SU-DHL-6 (cell line): ENCODE measurements around the gene HMGN4.

Experiments used
- H2AFZ ChIP-seq: fragments of 200-600 bp; sonication (generic); 2 replicates; pipeline ENCODE4 v1.6.1; 2014; ENCODE audit warnings: low read depth, mild to moderate bottlenecking, moderate library complexity, mixed read lengths, antibody characterized with exemption, low read length; ENCODE audit not compliant: severe bottlenecking
- H3F3A ChIP-seq: fragments of 200-600 bp; shearing (Covaris generic); 2 replicates; pipeline ENCODE4 v1.6.0; 2016; ENCODE audit warnings: antibody characterized with exemption, mild to moderate bottlenecking; ENCODE audit not compliant: insufficient read depth
- H3K27ac ChIP-seq: fragments of 200-600 bp; sonication (generic); 2 replicates; pipeline ENCODE4 v1.5.1; 2016; ENCODE audit warnings: low read depth, mild to moderate bottlenecking, low read length, moderate library complexity, mixed read lengths
- H3K27me3 ChIP-seq: fragments of 200-600 bp; sonication (generic), shearing (Covaris generic); 2 replicates; pipeline ENCODE4 v1.6.0; 2014; ENCODE audit warnings: mild to moderate bottlenecking, low read length
- H3K36me3 ChIP-seq: fragments of 200-600 bp; sonication (generic); 2 replicates; pipeline ENCODE4 v1.6.1; 2014; ENCODE audit warnings: mild to moderate bottlenecking, low read length, mixed read lengths
- H3K4me2 ChIP-seq: fragments of 300-600, 200-600 bp; shearing (Covaris generic), sonication (generic); 2 replicates; pipeline ENCODE4 v1.6.0; 2014; ENCODE audit warnings: low read length, low read depth, mild to moderate bottlenecking; ENCODE audit not compliant: poor library complexity, severe bottlenecking
- H3K4me3 ChIP-seq: fragments of 200-600 bp; sonication (generic); 2 replicates; pipeline ENCODE4 v1.5.1; 2014; ENCODE audit warnings: antibody characterized with exemption, low read length, mild to moderate bottlenecking, mixed read lengths; ENCODE audit not compliant: insufficient read depth, poor library complexity, severe bottlenecking
- H3K79me2 ChIP-seq: fragments of 200-600 bp; sonication (generic); 2 replicates; pipeline ENCODE4 v1.6.1; 2014; ENCODE audit warnings: mild to moderate bottlenecking, low read length, moderate library complexity; ENCODE audit not compliant: insufficient read depth
- H3K9ac ChIP-seq: fragments of 200-600 bp; sonication (generic); 2 replicates; pipeline ENCODE4 v1.7.0; 2014; ENCODE audit warnings: mild to moderate bottlenecking, low read length
- H3K9me2 ChIP-seq: fragments of 200-600 bp; sonication (generic); replicated peaks from 2 replicates; pipeline ENCODE4 v1.6.1; 2014; ENCODE audit warnings: low read length; ENCODE audit not compliant: insufficient read depth
- H3K9me3 ChIP-seq: fragments of 200-600 bp; sonication (generic); 2 replicates; pipeline ENCODE4 v1.6.1; 2014; ENCODE audit warnings: low read length, mixed read lengths; ENCODE audit not compliant: insufficient read depth
- H4K20me1 ChIP-seq: fragments of 200-600 bp; sonication (generic); 2 replicates; pipeline ENCODE4 v1.6.1; 2014; ENCODE audit warnings: low read depth, mild to moderate bottlenecking, antibody characterized with exemption, low read length, moderate library complexity, mixed read lengths
- CTCF ChIP-seq: fragments of 200-600 bp; sonication (generic); IDR thresholded peaks from one replicate; pipeline ENCODE4 v1.5.1; 2017; ENCODE audit warnings: antibody characterized with exemption, mild to moderate bottlenecking, low read length, moderate library complexity; ENCODE audit not compliant: insufficient read depth, poor library complexity, severe bottlenecking
- EZH2phosphoT487 ChIP-seq: fragments of 200-600 bp; sonication (generic), shearing (Covaris generic); conservative IDR thresholded peaks from 2 replicates; pipeline ENCODE4 v1.6.1; 2018; ENCODE audit warnings: mild to moderate bottlenecking, antibody characterized with exemption, low read length, moderate library complexity, mixed read lengths

The HMGN4 gene

GRCh38 chr6:26497610-26498009, 40.6 kb upstream of the HMGN4 start:
- no peak overlapping the region for H2AFZ ChIP-seq
- no peak overlapping the region for H3K27ac ChIP-seq
- H4K20me1 ChIP-seq = no peaks in the 10 kb centered on the region
- H3F3A ChIP-seq = peaks cover 5% of the 10 kb centered on the region; the same call in 1 of the 2 replicates
- H3K4me3 ChIP-seq = no peak overlapping the region
- H3K9ac ChIP-seq = no peak overlapping the region
- H3K4me2 ChIP-seq = no peak overlapping the region
- TF ChIP-seq CTCF (no peak), EZH2phosphoT487 (no peak)
- H3K9me2 ChIP-seq = no peaks in the 10 kb centered on the region
- no peaks in the 10 kb centered on the region for H3K79me2 ChIP-seq
- no peaks in the 10 kb centered on the region for H3K27me3 ChIP-seq
- no peaks in the 10 kb centered on the region for H3K9me3 ChIP-seq
- no peaks in the 10 kb centered on the region for H3K36me3 ChIP-seq

- no peak within 1 kb of the TSS for H3K27ac ChIP-seq
- H3K79me2 ChIP-seq = no peaks in the 10 kb centered on the region
- no peak within 1 kb of the TSS for H3K9ac ChIP-seq
- no peak within 1 kb of the TSS for H3K4me3 ChIP-seq
- no peak for TF ChIP-seq CTCF
- no peak for TF ChIP-seq EZH2phosphoT487
- no peaks in the 10 kb centered on the region for H3K9me3 ChIP-seq
- H3F3A ChIP-seq = peaks cover 5% of the 10 kb centered on the region; the same call in 1 of the 2 replicates
- H3K36me3 ChIP-seq = no peaks in the 10 kb centered on the region
- no peaks in the 10 kb centered on the region for H3K27me3 ChIP-seq
- H3K9me2 ChIP-seq = no peaks in the 10 kb centered on the region
- no peaks in the 10 kb centered on the region for H4K20me1 ChIP-seq
- H3K4me2 ChIP-seq = no peak within 1 kb of the TSS
- no peak within 1 kb of the TSS for H2AFZ ChIP-seq
Measured at GRCh38 chr6:26500102-26500501, 38.1 kb upstream of the HMGN4 start, which contains the start of gene BTN1A1. BTN1A1 (plus strand) TSS chr6:26500303; CDS start chr6:26501287, 984 bp downstream.

GRCh38 chr6:26501482-26501986, 36.6 kb upstream of the HMGN4 start:
- Histone ChIP-seq H2AFZ (peak overlapping the region; percentile 42), H3K9me3 (no peaks in the 10 kb centered on the region), H3K4me2 (peak overlapping the region; percentile 58), H3F3A (peaks cover 5% of the 10 kb centered on the region; the same call in 1 of the 2 replicates), H3K27ac (peak overlapping the region; percentile 66), H3K9me2 (no peaks in the 10 kb centered on the region), H4K20me1 (no peaks in the 10 kb centered on the region), H3K9ac (peak overlapping the region; percentile 36), H3K4me3 (peak overlapping the region; percentile 3), H3K36me3 (no peaks in the 10 kb centered on the region), H3K79me2 (no peaks in the 10 kb centered on the region), H3K27me3 (no peaks in the 10 kb centered on the region)
- TF ChIP-seq EZH2phosphoT487 (no peak), CTCF (no peak)
